ENCODE measurements around the gene FAM180A.
"Not testable (repeated sequence)": the region's sequence is repeated elsewhere in the genome, so short reads cannot be mapped to it uniquely, and the experiment has no call there.

The FAM180A gene

DNA sequence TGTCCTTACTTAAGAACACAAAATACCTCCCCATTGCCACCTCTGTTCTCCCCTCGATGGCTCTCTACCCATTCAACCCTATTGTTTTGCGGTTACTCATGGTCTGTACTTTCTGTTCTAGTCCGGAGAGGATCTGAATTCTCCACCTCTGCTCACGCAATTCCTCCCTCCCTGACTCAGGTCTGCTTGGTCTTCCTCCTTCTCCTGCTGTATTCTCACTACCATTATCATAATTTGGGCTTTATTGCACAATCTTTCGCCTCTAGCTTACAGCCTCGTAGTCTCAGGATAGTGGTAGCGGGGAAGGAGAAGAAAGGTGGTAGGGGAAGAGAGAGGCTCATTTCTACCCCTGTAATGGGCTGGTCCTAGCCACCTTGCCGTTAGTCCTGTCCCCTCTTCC, 35.4 kb upstream of the FAM180A start:
- DNase-seq (ENCODE audit: low read depth) = peak; percentile 12
- TF ChIP-seq CTCF (IDR thresholded peaks at IDR 0.05; ENCODE audit: low read length, missing control alignments) = no peak
- H3K4me3 ChIP-seq (replicated peaks; ENCODE audit: low read depth, low read length) = no peak overlapping the region

GRCh38 chr7:135782801-135783200, 34.2 kb upstream of the FAM180A start:
- no peak overlapping the region for H3K4me3 ChIP-seq (replicated peaks; ENCODE audit: low read depth, low read length)
- no peak for DNase-seq (ENCODE audit: low read depth)
- no peak for TF ChIP-seq CTCF (IDR thresholded peaks at IDR 0.05; ENCODE audit: low read length, missing control alignments)

GRCh38 chr7:135782377-135782776, 33.8 kb upstream of the FAM180A start:
- no peak overlapping the region for H3K4me3 ChIP-seq (replicated peaks; ENCODE audit: low read depth, low read length)
- no peak for DNase-seq (ENCODE audit: low read depth)
- TF ChIP-seq CTCF (IDR thresholded peaks at IDR 0.05; ENCODE audit: low read length, missing control alignments) = no peak

- DNase-seq (ENCODE audit: low read depth) = no peak
- H3K4me3 ChIP-seq (replicated peaks; ENCODE audit: low read depth, low read length) = no peak overlapping the region
- TF ChIP-seq CTCF (IDR thresholded peaks at IDR 0.05; ENCODE audit: low read length, missing control alignments) = no peak
Observed at GRCh38 chr7:135777626-135778398, 29.2 kb upstream of the FAM180A start.

GRCh38 chr7:135775915-135776314, 27.3 kb upstream of the FAM180A start:
- DNase-seq (ENCODE audit: low read depth); H3K4me3 ChIP-seq (replicated peaks; ENCODE audit: low read depth, low read length): not testable (repeated sequence)

DNA sequence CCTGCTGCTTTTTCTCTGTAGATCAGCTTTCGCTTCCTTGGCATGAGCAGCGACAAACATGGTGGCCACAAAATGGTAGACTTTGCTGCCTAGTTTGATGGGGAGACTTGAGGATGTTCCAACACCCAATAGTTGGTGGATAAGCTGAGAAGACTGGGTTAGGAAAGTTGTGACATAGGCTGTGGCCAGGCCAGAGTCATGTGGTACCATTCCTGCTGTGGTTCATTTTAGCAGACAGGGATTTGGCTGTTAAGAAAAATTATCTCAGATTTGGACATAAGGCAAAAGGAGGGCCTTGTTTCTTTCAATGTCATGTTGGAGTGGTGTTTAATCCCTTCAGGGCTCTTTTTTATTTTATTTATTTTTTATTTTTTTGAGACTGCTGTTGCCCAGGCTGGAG, 26.6 kb upstream of the FAM180A start:
- peak; percentile 13 for DNase-seq (ENCODE audit: low read depth)
- H3K4me3 ChIP-seq (replicated peaks; ENCODE audit: low read depth, low read length) = no peak overlapping the region
- no peak for TF ChIP-seq CTCF (IDR thresholded peaks at IDR 0.05; ENCODE audit: low read length, missing control alignments)

DNA sequence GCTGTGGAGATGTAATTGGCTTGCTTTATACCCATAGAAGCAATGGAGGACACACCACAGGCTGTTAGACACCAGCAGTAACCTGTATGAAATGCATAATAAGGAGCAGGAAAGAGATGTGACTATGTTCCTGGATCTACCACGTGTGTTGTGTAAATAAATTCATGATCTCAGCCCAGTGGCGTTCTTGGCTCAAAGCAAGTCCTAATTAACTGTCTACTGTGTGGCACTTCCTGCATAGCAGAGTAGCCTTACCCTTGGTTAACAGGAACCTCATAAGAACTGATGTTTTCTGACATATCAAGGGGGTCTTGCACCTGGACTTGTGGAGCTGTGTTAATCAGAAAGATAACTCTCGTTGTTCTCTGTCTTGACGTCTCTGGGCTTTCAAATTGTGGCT, 25.7 kb upstream of the FAM180A start:
- H3K4me3 ChIP-seq (replicated peaks; ENCODE audit: low read depth, low read length) = no peak overlapping the region
- no peak for TF ChIP-seq CTCF (IDR thresholded peaks at IDR 0.05; ENCODE audit: low read length, missing control alignments)
- DNase-seq (ENCODE audit: low read depth) = peak; percentile 60
